ENCODE measurements around the gene GLCCI1. TPM values are rescaled to one million over a fixed set of nuclear protein-coding genes. Genes with fewer than 3 reads are reported as not detected.

The GLCCI1 gene
- total and polyA plus RNA-seq, 2 of the 13 experiments (the other 11 are each of a cell fraction or from before 2014, with no cell fraction given) = 1.3 to 1.7 TPM

DNA sequence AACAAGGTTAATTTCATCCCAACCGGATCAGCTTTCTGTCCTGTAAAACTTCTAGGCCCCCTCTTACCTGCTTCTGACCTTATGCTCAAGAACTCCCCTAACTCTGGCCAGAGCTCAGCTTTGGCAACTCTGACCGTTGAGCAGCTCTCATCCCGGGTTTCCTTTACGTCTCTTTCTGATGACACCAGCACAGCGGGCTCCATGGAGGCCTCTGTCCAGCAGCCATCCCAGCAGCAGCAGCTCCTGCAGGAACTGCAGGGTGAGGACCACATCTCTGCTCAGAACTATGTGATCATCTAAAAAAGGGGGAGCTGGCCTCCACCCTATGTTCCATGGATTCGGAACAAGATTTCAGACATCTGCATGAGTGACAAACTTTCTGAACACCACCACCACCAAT is 117.6 kb downstream of the GLCCI1 start (continued):
- TF ChIP-seq, protein P1, sequence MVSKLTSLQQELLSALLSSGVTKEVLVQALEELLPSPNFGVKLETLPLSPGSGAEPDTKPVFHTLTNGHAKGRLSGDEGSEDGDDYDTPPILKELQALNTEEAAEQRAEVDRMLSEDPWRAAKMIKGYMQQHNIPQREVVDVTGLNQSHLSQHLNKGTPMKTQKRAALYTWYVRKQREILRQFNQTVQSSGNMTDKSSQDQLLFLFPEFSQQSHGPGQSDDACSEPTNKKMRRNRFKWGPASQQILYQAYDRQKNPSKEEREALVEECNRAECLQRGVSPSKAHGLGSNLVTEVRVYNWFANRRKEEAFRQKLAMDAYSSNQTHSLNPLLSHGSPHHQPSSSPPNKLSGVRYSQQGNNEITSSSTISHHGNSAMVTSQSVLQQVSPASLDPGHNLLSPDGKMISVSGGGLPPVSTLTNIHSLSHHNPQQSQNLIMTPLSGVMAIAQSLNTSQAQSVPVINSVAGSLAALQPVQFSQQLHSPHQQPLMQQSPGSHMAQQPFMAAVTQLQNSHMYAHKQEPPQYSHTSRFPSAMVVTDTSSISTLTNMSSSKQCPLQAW (CRISPR knock-in tag; IDR thresholded peaks at IDR 0.05) = no peak
- TF ChIP-seq GATAD1 (CRISPR knock-in tag; IDR thresholded peaks at IDR 0.05) = no peak
- TF ChIP-seq ZNF550 (CRISPR knock-in tag; IDR thresholded peaks at IDR 0.05; ENCODE audit: borderline replicate concordance) = no peak
- no peak for TF ChIP-seq IRF9 (CRISPR knock-in tag; IDR thresholded peaks at IDR 0.05; ENCODE audit: borderline replicate concordance)
- no peak for TF ChIP-seq ZSCAN12 (CRISPR knock-in tag; IDR thresholded peaks at IDR 0.05)
- no peak for TF ChIP-seq ZNF280B (CRISPR knock-in tag; IDR thresholded peaks at IDR 0.05; ENCODE audit: borderline replicate concordance)
- no peak for TF ChIP-seq ATF3 (CRISPR knock-in tag; IDR thresholded peaks at IDR 0.05)
- TF ChIP-seq PRDM15 (CRISPR knock-in tag; IDR thresholded peaks at IDR 0.05) = no peak
- TF ChIP-seq ZNF367 (CRISPR knock-in tag; IDR thresholded peaks at IDR 0.05; ENCODE audit: borderline replicate concordance) = no peak
- no peak for TF ChIP-seq HMG20A (CRISPR knock-in tag; IDR thresholded peaks at IDR 0.05; ENCODE audit: borderline replicate concordance)
- no peak for TF ChIP-seq ZNF839 (CRISPR knock-in tag; IDR thresholded peaks at IDR 0.05; ENCODE audit: borderline replicate concordance)
- no peak for TF ChIP-seq XBP1 (CRISPR knock-in tag; IDR thresholded peaks at IDR 0.05)
